ENCODE results near the gene CLEC7A.
A peak's percentile ranks its signal among the peaks of the same experiment; 100 is the strongest.

CLEC7A gene

GRCh38 chr12:10069099-10069498, 60.9 kb downstream of the CLEC7A start:
- Mint-ChIP-seq H3K36me3 (ENCODE audit: insufficient read depth) (peaks cover 4% of the 10 kb centered on the region), H3K4me3 (no peak overlapping the region), H3K9me3 (no peaks in the 10 kb centered on the region), H3K4me1 (ENCODE audit: low read depth in 2 of 2) (no peaks in the 10 kb centered on the region), H3K27ac (no peak overlapping the region), H3K27me3 (peaks cover 40 to 69% of the 10 kb centered on the region in 2 donors)
- ATAC-seq (replicated peaks) (no peak), DNase-seq (no peak)

- ATAC-seq (replicated peaks) (peak; percentile 16), DNase-seq (no peak)
- Mint-ChIP-seq H3K27me3 (peaks cover 40 to 68% of the 10 kb centered on the region in 2 donors), H3K4me1 (ENCODE audit: low read depth in 2 of 2) (no peaks in the 10 kb centered on the region), H3K36me3 (ENCODE audit: insufficient read depth) (peaks cover 3% of the 10 kb centered on the region), H3K4me3 (no peak overlapping the region), H3K27ac (no peak overlapping the region), H3K9me3 (no peaks in the 10 kb centered on the region)
These were observed 61.4 kb downstream of the CLEC7A start for GRCh38 chr12:10068644-10069043.

GRCh38 chr12:10067942-10068341, 62.1 kb downstream of the CLEC7A start:
- H3K4me3 Mint-ChIP-seq, result no peak overlapping the region
- H3K9me3 Mint-ChIP-seq, result no peaks in the 10 kb centered on the region
- no peak overlapping the region for H3K27ac Mint-ChIP-seq
- ATAC-seq (replicated peaks) (no peak), DNase-seq (no peak)
- H3K27me3 Mint-ChIP-seq, result peaks cover 40 to 63% of the 10 kb centered on the region in 2 donors
- no peaks in the 10 kb centered on the region for H3K4me1 Mint-ChIP-seq (ENCODE audit: low read depth in 2 of 2)
- no peaks in the 10 kb centered on the region for H3K36me3 Mint-ChIP-seq (ENCODE audit: insufficient read depth)

- H3K4me1 Mint-ChIP-seq (ENCODE audit: low read depth in 2 of 2), result no peaks in the 10 kb centered on the region
- H3K27ac Mint-ChIP-seq, result no peak overlapping the region
- peaks cover 40 to 58% of the 10 kb centered on the region in 2 donors for H3K27me3 Mint-ChIP-seq
- H3K4me3 Mint-ChIP-seq, result no peak overlapping the region
- H3K9me3 Mint-ChIP-seq, result no peaks in the 10 kb centered on the region
- no peak for DNase-seq
- no peaks in the 10 kb centered on the region for H3K36me3 Mint-ChIP-seq (ENCODE audit: insufficient read depth)
- ATAC-seq (replicated peaks), result no peak
These were observed 62.7 kb downstream of the CLEC7A start for GRCh38 chr12:10067264-10067663.
